GM21528 (cell line): Measurements from ENCODE around the gene RASGRF1.
"Not testable (repeated sequence)": the region's sequence is repeated elsewhere in the genome, so short reads cannot be mapped to it uniquely, and the experiment has no call there.

ENCODE experiments used
- ATAC-seq: cut with Tn5 transposase; IDR thresholded peaks from one replicate; pipeline ENCODE4 v1.9.1; 2021; ENCODE audit warnings: mild to moderate bottlenecking, moderate library complexity; ENCODE audit not compliant: unreplicated experiment, low FRiP score

Gene RASGRF1

DNA sequence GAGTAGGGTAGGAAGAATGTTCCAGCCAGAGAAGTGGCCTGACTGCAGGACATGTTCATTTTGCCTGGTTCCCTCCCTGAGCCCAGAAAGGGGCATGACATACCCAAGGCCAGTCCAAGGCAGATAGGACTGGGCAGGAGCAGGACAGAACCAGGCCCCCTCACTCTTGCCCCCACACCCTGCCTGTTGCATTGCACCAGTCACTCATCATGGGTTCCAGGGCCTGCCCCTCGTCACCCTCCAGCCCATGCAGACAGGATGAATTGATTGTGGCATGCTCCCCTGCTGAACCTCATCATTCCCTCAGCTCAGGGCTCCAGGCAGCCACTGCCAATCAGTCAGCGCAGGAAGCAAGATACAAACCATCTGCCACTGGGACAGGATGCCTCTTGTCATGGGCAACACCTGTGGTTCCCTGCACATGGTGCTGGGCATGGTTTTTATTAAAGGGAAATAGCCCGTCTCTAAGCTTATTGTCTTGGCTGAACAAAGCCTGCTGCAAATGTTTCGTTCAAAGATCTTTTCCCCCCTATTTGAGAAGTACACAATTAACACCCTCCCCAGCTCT lies 48.9 kb downstream of the RASGRF1 start:
- no peak for ATAC-seq

GRCh38 chr15:79037848-79038247 lies 52.7 kb downstream of the RASGRF1 start:
- no peak for ATAC-seq

DNA sequence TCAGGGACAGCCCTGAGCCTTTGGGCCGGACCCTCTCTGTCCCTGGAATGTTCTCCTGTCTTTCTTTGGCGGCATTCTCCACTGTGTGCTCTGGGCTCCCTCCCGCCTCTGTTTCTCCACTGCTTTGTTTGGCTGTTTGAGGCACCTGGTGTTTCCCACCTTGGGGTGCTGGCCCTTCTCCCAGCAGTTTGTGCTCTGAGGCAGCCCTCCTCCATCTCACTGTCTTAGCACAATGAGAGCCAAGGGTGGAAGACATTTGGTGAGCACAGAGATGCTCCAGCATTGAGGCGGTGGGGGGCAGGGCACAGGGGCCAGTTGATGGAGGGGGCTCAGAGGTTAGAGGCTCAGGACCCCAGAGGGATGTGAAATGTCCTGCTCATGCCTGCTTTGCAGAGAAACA lies 54.3 kb downstream of the RASGRF1 start:
- no peak for ATAC-seq

DNA sequence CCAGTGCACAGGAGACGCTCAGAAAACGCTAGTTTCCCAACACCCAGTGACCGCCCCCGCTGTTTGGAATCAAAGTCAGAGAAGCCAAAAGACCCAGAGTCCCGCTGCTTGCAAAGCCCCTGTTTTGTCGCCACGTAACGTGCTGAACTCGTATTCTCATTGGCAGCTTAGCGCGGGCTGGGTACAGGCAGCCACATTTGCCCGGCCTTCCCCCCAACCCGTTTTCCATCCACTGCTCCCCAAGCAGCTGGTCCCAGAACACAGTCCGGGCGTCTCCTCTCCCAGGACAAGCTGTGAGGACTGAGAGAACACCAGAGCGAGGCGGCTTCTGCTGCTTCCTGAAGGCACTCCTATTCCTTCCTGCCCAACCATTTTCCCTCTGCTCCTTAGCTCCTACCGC lies 54.8 kb downstream of the RASGRF1 start:
- no peak for ATAC-seq

DNA sequence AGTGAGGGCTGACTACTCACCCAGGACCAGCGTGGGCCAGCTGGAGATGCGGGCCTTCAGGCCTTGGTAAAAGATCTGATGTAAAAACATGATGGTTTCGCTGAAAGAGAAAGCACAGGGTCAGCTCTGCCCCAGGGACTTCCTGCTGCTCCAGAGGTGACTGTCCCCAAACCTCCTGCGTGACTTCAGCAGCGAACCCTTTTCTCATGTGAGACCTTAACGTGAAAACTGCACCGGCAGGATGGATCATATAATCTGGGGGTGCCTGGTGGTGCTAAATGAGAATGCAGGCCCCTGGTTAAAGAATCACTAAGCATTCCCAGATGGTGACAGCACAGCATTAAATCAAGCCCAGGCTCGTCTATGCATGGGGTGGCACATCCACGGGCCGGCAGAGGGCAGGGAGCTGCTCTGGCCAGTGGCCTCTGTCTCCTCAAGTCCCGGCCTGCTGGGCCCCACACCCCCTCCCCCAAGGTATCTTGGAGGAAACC lies 55.4 kb downstream of the RASGRF1 start:
- no peak for ATAC-seq

DNA sequence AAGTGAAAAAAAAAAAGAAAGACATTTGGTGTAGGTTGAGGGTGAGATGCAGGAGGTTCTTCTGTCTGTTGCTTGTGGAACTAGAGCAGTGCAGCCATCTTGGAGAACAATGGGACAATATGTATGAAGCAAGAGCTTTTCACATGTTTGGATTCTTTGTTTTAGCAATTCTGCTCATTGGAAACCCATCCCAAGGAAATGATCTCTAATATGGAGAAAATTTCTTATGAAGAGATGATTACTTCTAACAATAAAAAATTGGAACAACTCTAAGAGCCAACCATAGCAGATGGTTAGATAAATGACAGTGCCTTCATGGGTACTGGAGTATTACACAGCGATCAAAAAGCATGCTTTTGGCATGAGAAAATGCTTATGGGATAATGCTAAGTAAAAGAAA lies 56.3 kb downstream of the RASGRF1 start:
- no peak for ATAC-seq

- no peak for ATAC-seq
These were observed 57.9 kb downstream of the RASGRF1 start for GRCh38 chr15:79032656-79033055.

- ATAC-seq, result no peak
These were observed 58.8 kb downstream of the RASGRF1 start for GRCh38 chr15:79031821-79032220.

- no peak for ATAC-seq
These were observed 59.4 kb downstream of the RASGRF1 start for GRCh38 chr15:79031201-79031600.

GRCh38 chr15:79030470-79030869 lies 60.1 kb downstream of the RASGRF1 start:
- no peak for ATAC-seq

DNA sequence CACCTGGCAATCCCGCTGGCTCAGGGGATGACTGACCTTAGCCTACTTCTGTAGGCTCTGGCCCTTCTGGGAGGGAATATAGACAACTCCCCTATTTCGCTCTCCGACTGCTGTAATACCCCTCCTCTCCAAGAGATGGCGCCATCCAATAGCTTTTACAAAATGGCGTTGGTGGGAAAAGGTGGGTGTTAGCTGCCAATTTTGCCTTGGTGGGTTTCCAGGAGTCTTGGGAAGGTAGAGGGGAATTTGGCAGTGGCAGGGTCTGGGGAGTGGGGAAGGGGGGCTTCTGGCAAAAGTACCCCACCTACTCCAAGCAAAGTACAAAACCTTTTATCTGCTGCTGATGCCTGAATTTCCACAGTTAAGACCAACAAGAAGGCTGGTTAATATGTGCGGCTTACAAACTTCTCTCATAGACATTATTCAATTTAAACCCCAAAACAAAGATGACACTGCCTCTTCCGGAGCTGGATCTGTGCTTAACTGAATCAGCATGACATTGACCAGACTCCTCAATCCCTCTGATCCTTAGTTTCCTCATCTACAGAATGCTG lies 62.1 kb downstream of the RASGRF1 start:
- ATAC-seq, result no peak

- no peak for ATAC-seq
These were observed 62.8 kb downstream of the RASGRF1 start for GRCh38 chr15:79027532-79028410.

DNA sequence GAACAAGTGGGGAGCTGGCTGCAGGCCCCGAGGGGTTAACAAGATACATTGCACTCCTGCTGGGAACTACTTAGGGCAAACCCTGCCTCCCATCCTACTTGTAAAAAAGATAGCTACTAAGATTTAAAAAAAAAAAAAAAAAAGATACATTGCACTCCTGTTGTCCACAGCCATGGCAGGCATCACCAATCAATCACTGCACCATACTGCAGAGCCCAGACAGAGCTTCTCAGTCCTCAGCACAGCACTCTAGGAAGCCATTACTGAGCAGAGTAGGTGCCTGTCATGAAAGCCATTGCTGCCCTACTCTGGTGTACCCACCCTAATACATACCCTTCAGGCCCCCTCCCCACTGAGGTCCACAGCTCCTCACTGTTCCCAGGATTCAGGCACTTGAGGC lies 64.8 kb downstream of the RASGRF1 start:
- no peak for ATAC-seq

DNA sequence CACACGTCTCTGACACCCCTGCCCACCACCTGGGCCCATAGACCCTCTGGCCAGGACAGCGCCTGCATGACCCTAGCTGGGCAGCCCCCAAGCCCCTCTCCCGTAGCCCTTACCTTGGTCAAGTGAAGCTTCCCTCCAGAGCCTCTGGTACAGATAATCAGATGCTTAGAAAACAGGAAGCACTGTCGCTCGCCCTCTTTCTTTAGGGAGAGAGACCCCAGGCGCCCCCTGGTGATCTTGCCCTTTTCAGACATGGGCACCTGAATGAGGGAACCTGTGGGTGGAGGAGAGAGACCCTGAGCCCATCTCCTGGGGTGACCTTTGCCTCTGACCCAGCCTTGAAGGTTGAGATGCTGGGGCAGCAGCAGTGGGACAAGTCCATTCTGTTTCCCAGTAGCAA lies 65.4 kb downstream of the RASGRF1 start:
- ATAC-seq, result no peak

DNA sequence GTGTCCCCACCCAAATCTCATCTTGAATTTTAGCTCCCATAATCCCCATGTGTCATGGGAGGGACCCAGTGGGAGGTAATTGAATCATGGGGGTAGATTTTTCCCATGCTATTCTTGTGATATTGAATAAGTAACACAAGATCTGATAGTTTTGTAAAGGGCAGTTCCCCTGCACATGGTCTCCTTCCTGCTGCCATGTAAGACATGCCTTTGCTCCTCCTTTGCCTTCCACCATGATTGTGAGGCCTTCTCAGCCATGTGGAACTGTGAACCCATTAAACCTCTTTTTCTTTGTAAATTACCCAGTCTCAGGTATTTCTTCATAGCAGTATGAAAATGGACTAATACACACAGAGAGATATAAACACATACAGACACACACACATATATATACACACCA lies 66.1 kb downstream of the RASGRF1 start:
- not testable (repeated sequence) for ATAC-seq

- no peak for ATAC-seq
These were observed 66.7 kb downstream of the RASGRF1 start for GRCh38 chr15:79023918-79024317.

- ATAC-seq, result no peak
These were observed 67.1 kb downstream of the RASGRF1 start for GRCh38 chr15:79023546-79023890.

- no peak for ATAC-seq
These were observed 71.6 kb downstream of the RASGRF1 start for GRCh38 chr15:79018960-79019359.

- no peak for ATAC-seq
These were observed 72.6 kb downstream of the RASGRF1 start for GRCh38 chr15:79017953-79018352.

GRCh38 chr15:79016527-79017170 lies 73.9 kb downstream of the RASGRF1 start:
- ATAC-seq, result no peak

GRCh38 chr15:79015416-79015815 lies 75.2 kb downstream of the RASGRF1 start:
- ATAC-seq, result no peak
